HAP-1 (cell line): ENCODE results near the gene FRAS1.
"Not testable (repeated sequence)": the region's sequence is repeated elsewhere in the genome, so short reads cannot be mapped to it uniquely, and the experiment has no call there.

Experiments
- DNase-seq, 2 experiments: peaks; one replicate each; pipeline ENCODE4 v3.0.0-alpha.2; 2016 to 2020; ENCODE audit warnings: low spot score in 2 of 2
- H3K27me3 ChIP-seq: fragments of 250-450 bp; sonication (Bioruptor Pico); 2 replicates; pipeline ENCODE4 v1.5.1; 2020; ENCODE audit warnings: low read depth, mild to moderate bottlenecking, moderate library complexity
- H3K36me3 ChIP-seq: fragments of 250-450 bp; sonication (Bioruptor Pico); replicated peaks from 2 replicates; pipeline ENCODE4 v1.5.1; 2020; ENCODE audit warnings: mild to moderate bottlenecking
- H3K4me1 ChIP-seq: fragments of 250-450 bp; sonication (Bioruptor Pico); 2 replicates; pipeline ENCODE4 v1.5.1; 2020; ENCODE audit warnings: mild to moderate bottlenecking
- H3K4me3 ChIP-seq: fragments of 250-450 bp; sonication (Bioruptor Pico); 2 replicates; pipeline ENCODE4 v1.5.1; 2020; ENCODE audit warnings: mild to moderate bottlenecking, moderate library complexity
- H3K9me3 ChIP-seq: fragments of 250-450 bp; sonication (Bioruptor Pico); 2 replicates; pipeline ENCODE4 v1.5.1; 2020; ENCODE audit warnings: mild to moderate bottlenecking, moderate library complexity
- in situ Hi-C: fragments of 300-500 bp; cut with MboI; formaldehyde crosslinking; loops from 3 replicates; pipeline ENCODE4 v1.14.3; 2020; ENCODE audit warnings: low sequenced_read_pairs, inconsistent platforms, mixed read lengths

Gene FRAS1

GRCh38 chr4:78237360-78237759 is 180.2 kb downstream of the FRAS1 start:
- in situ Hi-C loops: no loop called here
- Histone ChIP-seq H3K4me3 (no peak overlapping the region), H3K36me3 (no peaks in the 10 kb centered on the region), H3K27me3 (no peaks in the 10 kb centered on the region), H3K4me1 (no peaks in the 10 kb centered on the region), H3K9me3 (no peaks in the 10 kb centered on the region)
- no peak for DNase-seq

- in situ Hi-C loops: no loop called here
- H3K9me3 ChIP-seq: no peaks in the 10 kb centered on the region
- no peak overlapping the region for H3K4me3 ChIP-seq
- no peaks in the 10 kb centered on the region for H3K27me3 ChIP-seq
- no peaks in the 10 kb centered on the region for H3K4me1 ChIP-seq
- H3K36me3 ChIP-seq: no peaks in the 10 kb centered on the region
- DNase-seq: no peak
Measured at GRCh38 chr4:78242071-78242470, 184.9 kb downstream of the FRAS1 start.

- no peaks in the 10 kb centered on the region for H3K36me3 ChIP-seq
- in situ Hi-C loops: no loop called here
- no peaks in the 10 kb centered on the region for H3K4me1 ChIP-seq
- H3K27me3 ChIP-seq: no peaks in the 10 kb centered on the region
- H3K9me3 ChIP-seq: no peaks in the 10 kb centered on the region
- DNase-seq: no peak
- no peak overlapping the region for H3K4me3 ChIP-seq
Measured at GRCh38 chr4:78244705-78245485, 187.8 kb downstream of the FRAS1 start.

- Histone ChIP-seq H3K36me3 (no peaks in the 10 kb centered on the region), H3K4me1 (no peaks in the 10 kb centered on the region), H3K4me3 (no peak overlapping the region), H3K9me3 (no peaks in the 10 kb centered on the region), H3K27me3 (no peaks in the 10 kb centered on the region)
- in situ Hi-C loops: no loop called here
- no peak for DNase-seq
Measured at GRCh38 chr4:78247536-78248285, 190.6 kb downstream of the FRAS1 start.

GRCh38 chr4:78250500-78250899 is 193.4 kb downstream of the FRAS1 start:
- no peaks in the 10 kb centered on the region for H3K36me3 ChIP-seq
- in situ Hi-C loops: no loop called here
- no peak for DNase-seq

GRCh38 chr4:78252773-78253172 is 195.7 kb downstream of the FRAS1 start:
- DNase-seq, H3K36me3 ChIP-seq, H3K4me3 ChIP-seq, H3K4me1 ChIP-seq, H3K27me3 ChIP-seq, in situ Hi-C loops, H3K9me3 ChIP-seq: not testable (repeated sequence)

More at GRCh38 chr4:78250500-78250899, 193.4 kb downstream of the FRAS1 start:
- no peaks in the 10 kb centered on the region for H3K4me1 ChIP-seq
- H3K27me3 ChIP-seq: no peaks in the 10 kb centered on the region
- no peak overlapping the region for H3K4me3 ChIP-seq
- no peaks in the 10 kb centered on the region for H3K9me3 ChIP-seq

- in situ Hi-C loops: no loop called here
- H3K36me3 ChIP-seq: no peaks in the 10 kb centered on the region
- no peak overlapping the region for H3K4me3 ChIP-seq
- H3K9me3 ChIP-seq: no peaks in the 10 kb centered on the region
- no peak for DNase-seq
- no peaks in the 10 kb centered on the region for H3K27me3 ChIP-seq
- H3K4me1 ChIP-seq: no peaks in the 10 kb centered on the region
Measured at GRCh38 chr4:78254893-78255292, 197.8 kb downstream of the FRAS1 start.

- Histone ChIP-seq H3K27me3 (no peaks in the 10 kb centered on the region), H3K4me3 (no peak overlapping the region), H3K36me3 (no peaks in the 10 kb centered on the region), H3K4me1 (no peaks in the 10 kb centered on the region), H3K9me3 (no peaks in the 10 kb centered on the region)
- in situ Hi-C loops: no loop called here
- no peak for DNase-seq
Measured at GRCh38 chr4:78265006-78265405, 207.9 kb downstream of the FRAS1 start.

GRCh38 chr4:78267790-78268189 is 210.7 kb downstream of the FRAS1 start:
- H3K4me3 ChIP-seq: no peak overlapping the region
- DNase-seq: no peak
- no peaks in the 10 kb centered on the region for H3K9me3 ChIP-seq
- in situ Hi-C loops: no loop called here
- no peaks in the 10 kb centered on the region for H3K27me3 ChIP-seq
- no peaks in the 10 kb centered on the region for H3K36me3 ChIP-seq
- no peaks in the 10 kb centered on the region for H3K4me1 ChIP-seq

GRCh38 chr4:78268597-78268996 is 211.5 kb downstream of the FRAS1 start:
- H3K9me3 ChIP-seq: no peaks in the 10 kb centered on the region
- no peaks in the 10 kb centered on the region for H3K36me3 ChIP-seq
- H3K27me3 ChIP-seq: no peaks in the 10 kb centered on the region
- no peaks in the 10 kb centered on the region for H3K4me1 ChIP-seq
- in situ Hi-C loops: no loop called here
- no peak overlapping the region for H3K4me3 ChIP-seq
- DNase-seq: no peak

GRCh38 chr4:78275450-78275849 is 218.3 kb downstream of the FRAS1 start:
- in situ Hi-C loops, H3K4me3 ChIP-seq, H3K9me3 ChIP-seq, H3K36me3 ChIP-seq, H3K27me3 ChIP-seq, DNase-seq, H3K4me1 ChIP-seq: not testable (repeated sequence)

GRCh38 chr4:78286281-78286680 is 229.2 kb downstream of the FRAS1 start:
- Histone ChIP-seq H3K4me1 (no peaks in the 10 kb centered on the region), H3K4me3 (no peak overlapping the region), H3K27me3 (no peaks in the 10 kb centered on the region), H3K36me3 (no peaks in the 10 kb centered on the region), H3K9me3 (no peaks in the 10 kb centered on the region)
- in situ Hi-C loops: no loop called here
- no peak for DNase-seq

- H3K27me3 ChIP-seq: no peaks in the 10 kb centered on the region
- no peaks in the 10 kb centered on the region for H3K4me1 ChIP-seq
- no peaks in the 10 kb centered on the region for H3K9me3 ChIP-seq
- in situ Hi-C loops: no loop called here
- H3K4me3 ChIP-seq: no peak overlapping the region
- H3K36me3 ChIP-seq: no peaks in the 10 kb centered on the region
- no peak for DNase-seq
Measured at GRCh38 chr4:78288327-78288726, 231.2 kb downstream of the FRAS1 start.

GRCh38 chr4:78291277-78291676 is 234.2 kb downstream of the FRAS1 start:
- in situ Hi-C loops: no loop called here
- H3K4me3 ChIP-seq: no peak overlapping the region
- no peak for DNase-seq
- H3K4me1 ChIP-seq: no peaks in the 10 kb centered on the region
- H3K9me3 ChIP-seq: no peaks in the 10 kb centered on the region
- no peaks in the 10 kb centered on the region for H3K27me3 ChIP-seq
- no peaks in the 10 kb centered on the region for H3K36me3 ChIP-seq
